ENCODE measurements around the gene MMRN2. TPM values are rescaled to one million over a fixed set of nuclear protein-coding genes. Genes with fewer than 3 reads are reported as not detected.

MMRN2 gene
- total RNA-seq, 1 experiment from 2014 or later: 8.3 TPM

DNA sequence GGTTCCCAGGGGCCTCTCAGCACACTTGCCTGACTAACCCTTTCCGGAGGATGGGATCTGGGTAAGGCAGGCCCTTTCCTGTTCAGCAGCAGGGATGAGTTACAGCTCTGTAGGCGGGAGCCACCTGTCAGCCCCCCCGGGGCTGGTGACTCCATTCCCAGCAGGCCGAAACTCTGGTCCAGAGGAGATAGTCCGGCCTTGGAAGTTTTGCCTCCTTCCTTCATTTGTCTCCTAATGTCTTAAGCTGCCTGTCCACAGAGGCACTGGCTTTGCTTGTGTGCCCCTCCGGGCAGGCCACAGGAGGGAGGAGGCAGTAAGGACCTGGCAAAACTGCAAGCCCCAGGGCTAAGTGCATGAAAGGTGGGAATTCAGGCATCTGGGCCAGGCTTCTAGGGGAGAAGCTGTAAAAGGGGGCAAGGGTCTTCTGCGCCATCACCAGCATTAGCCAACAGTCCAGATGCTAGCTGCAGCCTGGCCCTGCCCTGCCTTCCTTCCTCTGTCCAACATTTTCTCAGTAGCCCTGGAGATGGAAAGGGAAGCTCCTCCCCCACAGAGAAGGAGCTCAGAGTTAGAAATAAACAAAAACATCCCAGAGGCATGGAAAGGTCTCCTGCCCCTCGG, 12.1 kb upstream of the MMRN2 start:
- TF ChIP-seq EZH2 (IDR thresholded peaks at IDR 0.05) (no peak), POLR2A (IDR thresholded peaks at IDR 0.05; ENCODE audit: borderline replicate concordance, extremely low read depth, insufficient read depth, insufficient read length) (no peak), POLR2AphosphoS5 (IDR thresholded peaks at IDR 0.05; ENCODE audit: low read depth, low read length) (0 out of 2 replicates have a peak, but pooled peaks have one; percentile 42)
- TF ChIP-seq, protein P1, sequence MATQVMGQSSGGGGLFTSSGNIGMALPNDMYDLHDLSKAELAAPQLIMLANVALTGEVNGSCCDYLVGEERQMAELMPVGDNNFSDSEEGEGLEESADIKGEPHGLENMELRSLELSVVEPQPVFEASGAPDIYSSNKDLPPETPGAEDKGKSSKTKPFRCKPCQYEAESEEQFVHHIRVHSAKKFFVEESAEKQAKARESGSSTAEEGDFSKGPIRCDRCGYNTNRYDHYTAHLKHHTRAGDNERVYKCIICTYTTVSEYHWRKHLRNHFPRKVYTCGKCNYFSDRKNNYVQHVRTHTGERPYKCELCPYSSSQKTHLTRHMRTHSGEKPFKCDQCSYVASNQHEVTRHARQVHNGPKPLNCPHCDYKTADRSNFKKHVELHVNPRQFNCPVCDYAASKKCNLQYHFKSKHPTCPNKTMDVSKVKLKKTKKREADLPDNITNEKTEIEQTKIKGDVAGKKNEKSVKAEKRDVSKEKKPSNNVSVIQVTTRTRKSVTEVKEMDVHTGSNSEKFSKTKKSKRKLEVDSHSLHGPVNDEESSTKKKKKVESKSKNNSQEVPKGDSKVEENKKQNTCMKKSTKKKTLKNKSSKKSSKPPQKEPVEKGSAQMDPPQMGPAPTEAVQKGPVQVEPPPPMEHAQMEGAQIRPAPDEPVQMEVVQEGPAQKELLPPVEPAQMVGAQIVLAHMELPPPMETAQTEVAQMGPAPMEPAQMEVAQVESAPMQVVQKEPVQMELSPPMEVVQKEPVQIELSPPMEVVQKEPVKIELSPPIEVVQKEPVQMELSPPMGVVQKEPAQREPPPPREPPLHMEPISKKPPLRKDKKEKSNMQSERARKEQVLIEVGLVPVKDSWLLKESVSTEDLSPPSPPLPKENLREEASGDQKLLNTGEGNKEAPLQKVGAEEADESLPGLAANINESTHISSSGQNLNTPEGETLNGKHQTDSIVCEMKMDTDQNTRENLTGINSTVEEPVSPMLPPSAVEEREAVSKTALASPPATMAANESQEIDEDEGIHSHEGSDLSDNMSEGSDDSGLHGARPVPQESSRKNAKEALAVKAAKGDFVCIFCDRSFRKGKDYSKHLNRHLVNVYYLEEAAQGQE (IDR thresholded peaks at IDR 0.05; ENCODE audit: low read depth): no peak
- BruUV-seq (replicated peaks): TSS peak; percentile 38
- RAD21 ChIA-PET (ENCODE audit: low non-redundant PET in 1 of 2, low total read pairs in 2 of 2, uncharacterized antibody in 2 of 2, unreplicated experiment in 2 of 2): interaction anchor here in 1 of 2 experiments (1.0 kb wide), 1 partner anchor 9 kb away, joined by 3 read pairs; no protein-coding TSS in a partner anchor
- Histone ChIP-seq H3K9me3 (ENCODE audit: control insufficient read depth in 1 of 2, insufficient read depth in 1 of 2, low read depth in 1 of 2, low read length in 2 of 2) (no peaks in the 10 kb centered on the region), H3K4me1 (ENCODE audit: control insufficient read depth in 1 of 2, insufficient read depth in 2 of 2, low read length in 2 of 2) (peaks cover 57 to 90% of the 10 kb centered on the region in 2 experiments), H3K36me3 (ENCODE audit: control insufficient read depth in 1 of 2, insufficient read depth in 2 of 2, low read length in 2 of 2) (0 out of 4 replicates have a peak, but pooled peaks cover 0 to 5% of the 10 kb centered on the region in 2 experiments), H3K79me2 (ENCODE audit: insufficient read depth, low read length) (peaks cover 35% of the 10 kb centered on the region), H3K9me2 (ENCODE audit: insufficient read depth) (no peaks in the 10 kb centered on the region), H3K4me2 (ENCODE audit: low read length) (peak overlapping the region; percentile 90), H3K9ac (ENCODE audit: low read length) (peak overlapping the region; percentile 98), H3K27me3 (ENCODE audit: insufficient read depth, low read length) (no peaks in the 10 kb centered on the region), H3K27ac (ENCODE audit: low read depth, low read length) (peak overlapping the region; percentile 95), H2AFZ (ENCODE audit: low read depth, low read length, poor library complexity, severe bottlenecking) (no peak overlapping the region), H3K4me3 (replicated peaks in 1 of 2; ENCODE audit: low read depth in 1 of 2, low read length in 2 of 2) (peak overlapping the region; percentile 70 to 79), H4K20me1 (ENCODE audit: insufficient read depth) (no peaks in the 10 kb centered on the region)
- ATAC-seq (no peak), DNase-seq (ENCODE audit: low read depth, low spot score) (no peak)
- intact Hi-C loops (cut with micrococcal nuclease): loop anchor here (2.0 kb wide), 1 partner anchor 125 kb away; the partner anchor contains the start of genes GLUD1 and SHLD2
- POLR2A ChIA-PET: interaction anchor here (1.1 to 5.8 kb wide), 5 partner anchors 11 to 127 kb away, joined by 3 to 58 read pairs (median 4); partner anchors contain the start of genes MMRN2 and SNCG
- CTCF ChIA-PET: interaction anchor here (0.5 to 4.3 kb wide), 4 partner anchors 10 to 377 kb away, joined by 3 to 36 read pairs (median 3); partner anchors contain the start of gene SNCG
